Measurements from ENCODE around the gene CBFA2T3.

Gene CBFA2T3

GRCh38 chr16:88830783-88831182, 146.2 kb downstream of the CBFA2T3 start:
- DNase-seq: no peak

GRCh38 chr16:88830258-88830657, 146.7 kb downstream of the CBFA2T3 start:
- DNase-seq: no peak

- DNase-seq: no peak
These were observed 148.3 kb downstream of the CBFA2T3 start for GRCh38 chr16:88828711-88829110.

DNA sequence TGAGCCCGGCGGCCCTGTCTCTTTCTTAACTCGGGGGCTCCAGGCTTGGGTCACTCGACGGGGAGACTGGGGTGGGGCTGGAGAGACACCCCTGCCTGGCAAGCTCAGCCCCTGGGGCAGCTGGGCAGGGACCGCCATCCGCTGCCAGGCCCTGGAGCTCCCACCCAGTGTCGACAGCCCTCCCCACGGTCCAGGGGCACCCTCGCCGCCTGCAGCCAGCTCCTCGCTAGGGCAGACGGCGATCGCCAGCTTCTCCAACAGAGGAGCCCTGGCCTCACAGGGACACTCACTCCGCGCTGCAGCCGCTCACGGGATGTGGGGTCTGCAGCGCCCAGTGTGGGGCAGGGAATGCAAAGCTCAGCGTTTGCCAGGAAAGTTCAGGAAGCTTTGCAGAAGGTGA, 149.3 kb downstream of the CBFA2T3 start:
- DNase-seq: no peak

- no peak for DNase-seq
These were observed 150.8 kb downstream of the CBFA2T3 start for GRCh38 chr16:88826070-88826840.

DNA sequence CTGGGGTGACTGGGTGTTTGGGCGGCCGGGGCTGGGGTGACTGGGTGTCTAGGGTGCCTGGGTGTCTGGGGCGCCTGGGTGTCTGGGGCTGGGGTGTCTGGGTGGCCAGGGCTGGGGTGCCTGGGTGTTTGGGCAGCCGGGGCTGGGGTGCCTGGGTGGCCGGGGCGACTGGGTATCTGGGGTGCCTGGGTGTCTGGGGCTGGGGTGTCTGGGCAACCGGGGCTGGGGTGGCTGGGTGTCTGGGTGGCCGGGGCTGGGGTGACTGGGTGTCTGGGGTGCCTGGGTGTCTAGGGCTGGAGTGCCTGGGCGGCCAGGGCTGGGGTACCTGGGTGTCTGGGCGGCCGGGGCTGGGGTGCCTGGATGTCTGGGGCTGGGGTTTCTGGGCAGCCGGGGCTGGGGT, 151.9 kb downstream of the CBFA2T3 start:
- no peak for DNase-seq

Measured in SIG-M5 (cell line).